ENCODE measurements around the gene FBLN2.

- TF ChIP-seq POLR2AphosphoS5 (IDR thresholded peaks at IDR 0.05) (no peak), POLR2A (IDR thresholded peaks at IDR 0.05) (no peak)
Measured at GRCh38 chr3:13622356-13622755, 73.4 kb downstream of the FBLN2 start.
